AG20443 (cell line): ENCODE data around the gene TMEM117.
A peak's percentile ranks its signal among the peaks of the same experiment; 100 is the strongest.

Experiments used
- DNase-seq: peaks from one replicate; pipeline ENCODE4 v3.0.0; 2012; ENCODE audit warnings: low spot score, mixed read lengths

The TMEM117 gene

GRCh38 chr12:43964033-43964432, 128.2 kb downstream of the TMEM117 start:
- no peak for DNase-seq

DNA sequence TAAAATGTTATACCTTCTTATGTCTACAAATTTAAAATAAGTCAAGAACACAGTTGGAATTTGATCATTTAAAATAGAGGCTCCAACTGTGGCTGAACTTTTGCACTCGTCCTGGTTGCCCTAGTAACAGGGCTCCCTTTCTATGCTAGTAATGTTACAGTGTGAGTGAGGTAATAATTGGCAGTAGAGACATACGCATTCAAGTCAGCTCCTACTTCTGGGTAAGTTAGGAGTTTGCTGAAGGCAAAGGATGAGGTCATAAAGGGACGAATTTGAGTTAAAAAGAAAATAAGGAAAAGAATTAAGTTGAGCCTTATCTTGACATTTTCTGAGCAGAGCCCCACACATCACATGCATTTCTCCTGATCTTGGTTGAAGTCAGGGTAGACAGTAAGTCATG, 129.1 kb downstream of the TMEM117 start:
- no peak for DNase-seq

DNA sequence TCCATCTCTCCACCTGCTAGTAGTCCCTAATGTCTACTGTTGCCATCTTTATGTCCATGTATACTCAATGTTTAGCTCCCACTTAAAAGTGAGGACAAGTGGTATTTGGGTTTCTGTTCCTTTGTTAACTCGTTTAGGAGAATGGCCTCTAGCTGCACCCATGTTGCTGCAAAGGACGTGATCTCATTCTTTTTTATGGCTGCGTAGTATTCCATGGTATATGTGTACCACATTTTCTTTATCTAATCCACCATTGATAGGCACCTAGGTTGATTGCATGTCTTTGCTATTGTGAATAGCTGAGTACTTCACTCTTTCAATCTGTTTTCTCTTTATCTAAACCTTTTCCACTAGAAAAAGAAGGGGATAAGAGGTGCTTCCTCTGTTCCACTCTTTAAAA, 130.0 kb downstream of the TMEM117 start:
- no peak for DNase-seq

GRCh38 chr12:43968736-43969135, 132.9 kb downstream of the TMEM117 start:
- no peak for DNase-seq

DNA sequence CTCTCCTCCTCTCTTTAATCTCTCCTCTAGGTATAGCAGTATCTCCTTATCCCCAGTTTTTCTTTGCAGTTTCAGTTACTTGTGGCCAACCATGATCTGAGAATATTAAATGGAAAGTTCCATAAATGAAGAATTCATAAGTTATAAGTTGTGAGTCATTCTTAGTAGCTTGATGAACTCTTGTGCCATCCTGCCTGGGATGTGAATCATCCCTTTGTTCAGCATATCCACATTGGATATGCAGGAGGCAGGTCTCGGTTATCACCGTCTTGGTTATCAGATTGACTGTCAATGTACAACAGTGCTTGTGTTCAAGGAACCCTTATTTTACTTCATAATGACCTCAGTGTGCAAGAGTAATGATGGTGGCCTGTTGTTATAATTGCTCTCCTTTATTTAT, 134.0 kb downstream of the TMEM117 start:
- DNase-seq: no peak

DNA sequence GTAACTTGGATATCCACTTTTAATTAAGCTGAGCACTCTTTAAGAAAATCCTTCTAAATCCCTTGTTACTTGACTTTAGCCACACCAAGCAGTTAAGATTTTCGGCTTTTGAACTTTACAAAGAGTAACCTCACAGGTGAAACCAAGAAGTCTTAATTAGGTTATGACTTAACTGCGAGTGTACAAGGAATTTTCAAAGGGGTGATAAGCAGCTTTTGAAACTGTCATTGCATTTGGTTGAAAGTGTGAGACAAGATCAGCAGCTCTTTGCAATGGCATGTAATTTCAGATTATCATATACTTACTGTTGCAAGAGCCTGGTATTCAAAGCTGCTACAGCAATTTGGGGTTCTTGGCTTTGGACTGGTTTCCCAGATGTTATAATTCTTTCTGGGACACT, 137.5 kb downstream of the TMEM117 start:
- no peak for DNase-seq

GRCh38 chr12:43973993-43974392, 138.1 kb downstream of the TMEM117 start:
- DNase-seq: no peak

- DNase-seq: peak; percentile 12
Observed at GRCh38 chr12:43976027-43976426, 140.1 kb downstream of the TMEM117 start.

DNA sequence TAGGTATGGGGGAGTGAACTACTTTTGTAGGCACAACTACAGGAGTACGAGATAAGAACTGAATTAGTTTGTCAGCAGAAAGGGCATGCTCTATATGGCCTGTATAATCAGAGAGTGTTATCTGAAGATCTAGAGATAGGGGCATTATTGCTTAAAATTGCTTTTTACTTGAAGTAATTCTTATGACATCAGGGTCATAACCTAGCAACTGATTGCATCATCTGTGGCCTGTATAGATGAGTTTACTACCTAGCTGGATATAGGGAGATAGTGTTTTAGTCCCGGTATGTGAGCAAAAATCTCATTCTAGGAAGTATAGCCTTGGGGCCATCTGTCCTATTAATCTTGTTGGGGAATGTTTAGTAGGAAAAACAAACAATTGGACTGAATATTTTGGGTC, 142.7 kb downstream of the TMEM117 start:
- no peak for DNase-seq

- no peak for DNase-seq
Observed at GRCh38 chr12:43979450-43979849, 143.6 kb downstream of the TMEM117 start.

DNA sequence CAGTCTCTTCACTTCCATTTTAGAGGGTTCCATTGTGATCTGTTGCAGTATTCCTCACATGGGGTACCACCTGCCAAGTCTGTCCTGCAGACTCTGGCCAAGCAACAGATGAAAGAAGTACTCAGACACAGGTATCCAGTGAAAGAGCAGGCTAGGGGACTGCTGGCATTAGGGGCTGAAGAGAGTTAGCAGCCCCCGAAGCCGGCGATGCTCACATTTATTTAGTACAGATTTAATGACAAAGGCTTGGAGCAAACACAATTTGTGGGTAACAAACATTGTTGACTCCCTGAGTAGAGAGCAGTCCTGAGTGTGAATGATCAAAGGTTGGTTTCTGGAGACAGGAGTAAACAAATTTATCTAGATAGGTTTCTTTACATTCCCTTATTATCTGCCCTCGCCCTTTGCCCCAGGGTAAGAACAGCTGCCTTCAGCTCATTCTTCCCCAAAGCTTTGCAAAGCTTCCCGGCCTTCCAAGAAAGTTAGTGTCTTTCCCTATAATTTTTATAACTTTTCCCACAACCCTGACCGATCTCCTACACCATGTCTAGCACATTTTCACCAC, 144.8 kb downstream of the TMEM117 start:
- DNase-seq: no peak

GRCh38 chr12:43981726-43982125, 145.8 kb downstream of the TMEM117 start:
- DNase-seq: no peak

GRCh38 chr12:43982544-43982943, 146.7 kb downstream of the TMEM117 start:
- DNase-seq: no peak

GRCh38 chr12:43988838-43989560, 153.1 kb downstream of the TMEM117 start:
- DNase-seq: no peak

GRCh38 chr12:43992856-43993255, 157.0 kb downstream of the TMEM117 start:
- no peak for DNase-seq

GRCh38 chr12:44000309-44000952, 164.6 kb downstream of the TMEM117 start:
- DNase-seq: peak; percentile 73

DNA sequence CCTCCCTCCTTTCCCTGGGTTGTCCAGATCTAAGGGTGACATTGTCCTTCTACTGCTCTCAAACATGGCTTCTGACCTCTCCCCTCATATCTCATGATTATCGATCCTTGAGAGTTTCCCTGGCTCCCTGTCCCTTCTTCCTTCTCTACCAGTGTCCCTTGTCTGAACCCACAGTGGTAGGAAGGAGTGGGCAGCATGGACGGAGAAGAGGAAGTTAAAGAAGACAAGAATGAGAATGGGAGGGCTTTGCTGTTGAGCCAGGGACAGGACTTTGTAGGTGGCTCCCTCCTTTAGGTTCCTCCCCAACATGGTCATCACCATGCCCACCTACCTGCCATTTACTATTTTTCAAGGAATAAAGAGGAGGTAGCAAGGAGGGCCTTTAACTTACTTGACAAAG, 166.7 kb downstream of the TMEM117 start:
- DNase-seq: no peak

DNA sequence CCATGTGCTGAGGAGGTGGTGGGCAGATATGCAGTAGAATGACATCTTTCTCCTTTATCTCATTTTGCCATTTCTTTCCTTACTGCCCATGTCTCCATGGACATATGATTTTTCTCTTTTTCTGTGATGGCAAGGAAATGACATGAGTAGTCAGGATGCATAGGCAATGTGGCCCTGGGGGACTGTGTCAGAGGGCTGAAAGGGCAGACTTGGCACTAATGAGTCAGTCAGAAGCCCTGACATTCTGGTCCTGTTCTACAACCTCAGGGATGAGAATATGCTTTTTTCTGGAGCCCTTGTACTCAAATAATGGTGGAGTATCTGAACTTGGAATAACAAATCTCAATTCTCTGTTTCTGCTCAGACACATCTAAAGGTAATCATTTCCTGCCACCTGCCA, 167.8 kb downstream of the TMEM117 start:
- DNase-seq: no peak

GRCh38 chr12:44015333-44015941, 179.6 kb downstream of the TMEM117 start:
- peak; percentile 38 for DNase-seq

GRCh38 chr12:44017216-44017615, 181.3 kb downstream of the TMEM117 start:
- no peak for DNase-seq

- no peak for DNase-seq
Observed at GRCh38 chr12:44019118-44019517, 183.2 kb downstream of the TMEM117 start.

- no peak for DNase-seq
Observed at GRCh38 chr12:44020555-44020954, 184.7 kb downstream of the TMEM117 start.

DNA sequence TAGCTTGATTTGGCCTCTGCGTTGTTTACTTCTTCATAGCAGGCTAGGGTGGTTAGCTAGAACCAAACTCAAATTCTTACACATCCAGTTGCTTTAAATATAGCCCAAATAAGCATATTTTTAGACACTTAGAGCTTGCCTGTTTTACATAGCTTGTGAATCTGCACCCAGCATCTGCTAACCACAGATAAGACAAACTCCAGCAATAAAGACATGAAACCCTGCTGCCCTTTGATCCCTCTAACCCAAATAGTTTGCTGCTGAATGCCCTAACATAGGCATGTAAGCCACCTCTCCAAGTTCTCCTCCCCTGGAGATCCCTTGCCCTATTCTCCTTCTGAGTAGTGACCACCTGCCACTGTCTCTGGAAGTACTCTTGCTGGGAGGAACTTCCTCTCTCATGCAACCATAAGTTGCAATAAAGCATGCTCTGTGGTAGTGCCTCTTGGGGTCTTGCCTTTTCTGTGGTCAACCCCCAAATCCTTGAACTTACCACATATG, 185.6 kb downstream of the TMEM117 start:
- no peak for DNase-seq
